NCI-H146 treated with DMSO at 0.1 percent for 48 hours (cell line): Measurements from ENCODE around the gene TAPT1.

Experiments used
- DNase-seq: peaks from one replicate; lab custom pipeline; 2025; ENCODE audit not compliant: unreplicated experiment; lab: John Stamatoyannopoulos, UW

TAPT1 gene

DNA sequence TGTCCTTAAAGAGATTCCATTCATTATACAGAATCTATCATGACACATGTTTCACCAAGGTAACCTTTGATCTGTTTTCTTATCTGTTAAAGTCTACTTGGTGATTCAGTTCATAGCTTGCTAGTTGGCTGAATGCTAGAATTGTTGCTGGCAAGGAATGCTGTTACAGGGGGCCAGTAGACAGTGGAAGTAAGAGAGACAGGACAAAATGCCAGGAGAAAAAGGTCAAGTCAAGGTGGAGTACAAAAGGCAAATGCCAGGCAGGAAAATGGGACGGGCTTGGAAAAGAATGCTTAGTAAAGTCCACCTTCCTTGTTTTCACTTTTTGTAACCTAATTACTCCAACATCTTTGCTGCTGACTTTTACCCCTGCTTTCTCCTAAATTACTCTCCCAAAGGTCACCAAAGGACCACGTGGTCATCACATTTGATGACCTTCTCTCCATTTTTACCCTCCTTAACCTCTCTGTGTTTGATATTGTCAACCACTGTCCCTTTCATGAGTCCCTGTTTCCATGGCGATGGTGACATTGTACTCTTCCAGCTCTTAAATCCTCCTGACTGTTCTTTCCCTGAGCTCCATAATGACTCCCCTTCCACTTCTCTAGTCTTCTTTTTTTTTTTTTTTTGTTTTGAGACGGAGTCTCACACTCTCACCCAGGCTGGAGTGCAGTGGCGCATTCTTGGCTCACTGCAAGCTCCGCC, 24.5 kb upstream of the TAPT1 start:
- DNase-seq = no peak

GRCh38 chr4:16248605-16249004, 22.3 kb upstream of the TAPT1 start:
- no peak for DNase-seq

DNA sequence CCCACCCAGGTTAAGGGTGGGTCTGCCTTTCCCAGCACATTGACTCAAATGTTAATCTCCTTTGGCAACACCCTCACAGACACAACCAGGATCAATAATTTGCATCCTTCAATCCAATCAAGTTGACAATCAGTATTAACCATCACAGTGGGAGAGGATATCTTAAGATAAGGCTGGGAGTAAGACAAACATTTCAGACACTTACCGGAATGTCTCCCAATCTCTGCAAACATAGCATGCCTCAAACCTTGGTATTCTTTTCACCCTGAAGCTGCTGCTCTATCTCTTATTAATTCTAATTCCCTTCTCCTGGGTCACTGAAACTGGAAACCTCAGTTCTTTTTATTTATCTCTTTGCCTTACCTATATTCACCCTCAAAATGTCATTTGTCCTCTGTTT, 19.0 kb upstream of the TAPT1 start:
- no peak for DNase-seq

GRCh38 chr4:16243285-16243684, 17.0 kb upstream of the TAPT1 start:
- no peak for DNase-seq

DNA sequence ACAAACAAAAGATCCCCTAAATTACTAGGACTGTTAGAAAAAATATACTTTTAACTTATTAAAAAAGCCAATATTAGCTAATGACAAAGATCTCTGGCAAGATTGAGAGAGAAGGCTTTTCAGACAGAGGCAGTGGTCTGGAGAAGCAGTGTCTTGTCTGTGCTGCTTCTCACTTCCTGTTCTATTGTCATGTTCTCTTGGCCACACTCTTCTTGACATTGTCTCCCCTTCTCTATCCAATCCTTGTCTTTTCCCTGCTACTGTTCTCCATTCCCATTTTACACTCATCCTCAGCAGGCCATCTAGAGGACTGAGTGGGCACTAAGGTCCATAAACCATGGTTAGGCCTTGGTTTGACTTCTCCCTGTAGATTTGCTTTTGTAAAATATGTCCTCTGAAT, 14.0 kb upstream of the TAPT1 start:
- DNase-seq = no peak

- no peak for DNase-seq
Observed at GRCh38 chr4:16239086-16239485, 12.8 kb upstream of the TAPT1 start.

DNA sequence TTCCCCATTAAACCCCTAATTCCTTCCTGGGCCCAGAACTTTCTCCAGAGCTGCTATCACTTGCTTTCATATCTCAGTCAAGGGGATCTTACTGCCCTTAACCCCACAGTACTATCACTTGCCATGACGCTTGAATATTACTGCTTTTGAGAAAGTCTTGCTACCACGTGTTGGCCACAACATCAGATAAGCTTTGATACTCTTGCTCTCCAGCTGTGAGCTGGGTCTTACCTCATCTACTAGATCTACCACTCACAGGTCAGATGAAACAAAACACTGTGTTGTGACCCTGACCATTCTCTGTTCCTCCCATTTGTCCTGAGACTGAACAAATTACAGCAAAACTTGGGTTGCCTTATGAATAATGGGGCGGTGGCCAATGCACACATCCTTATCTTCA, 12.1 kb upstream of the TAPT1 start:
- no peak for DNase-seq

DNA sequence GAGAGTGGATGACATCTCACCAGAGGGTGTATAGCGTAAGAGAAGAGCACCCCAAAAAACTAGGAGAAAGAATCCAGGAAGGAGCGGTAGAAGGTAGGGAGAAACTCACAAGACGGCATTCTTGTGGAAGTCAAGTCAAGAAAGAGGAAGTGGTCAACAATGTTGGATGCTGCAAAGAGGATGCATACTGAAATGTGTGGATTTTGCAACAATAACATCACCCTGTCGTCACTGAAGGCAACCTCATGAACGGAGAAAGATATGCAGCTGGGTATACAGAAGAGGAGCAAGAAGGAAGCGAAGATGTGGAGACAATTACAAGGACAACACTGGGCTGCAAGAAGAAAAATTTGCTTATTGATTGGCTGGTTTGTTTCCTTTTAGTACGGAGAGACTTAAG, 11.4 kb upstream of the TAPT1 start:
- DNase-seq = no peak

GRCh38 chr4:16236402-16237023, 10.2 kb upstream of the TAPT1 start:
- DNase-seq = no peak

GRCh38 chr4:16235209-16235608, 8.9 kb upstream of the TAPT1 start:
- no peak for DNase-seq

GRCh38 chr4:16233569-16234177, 7.4 kb upstream of the TAPT1 start:
- DNase-seq = no peak

DNA sequence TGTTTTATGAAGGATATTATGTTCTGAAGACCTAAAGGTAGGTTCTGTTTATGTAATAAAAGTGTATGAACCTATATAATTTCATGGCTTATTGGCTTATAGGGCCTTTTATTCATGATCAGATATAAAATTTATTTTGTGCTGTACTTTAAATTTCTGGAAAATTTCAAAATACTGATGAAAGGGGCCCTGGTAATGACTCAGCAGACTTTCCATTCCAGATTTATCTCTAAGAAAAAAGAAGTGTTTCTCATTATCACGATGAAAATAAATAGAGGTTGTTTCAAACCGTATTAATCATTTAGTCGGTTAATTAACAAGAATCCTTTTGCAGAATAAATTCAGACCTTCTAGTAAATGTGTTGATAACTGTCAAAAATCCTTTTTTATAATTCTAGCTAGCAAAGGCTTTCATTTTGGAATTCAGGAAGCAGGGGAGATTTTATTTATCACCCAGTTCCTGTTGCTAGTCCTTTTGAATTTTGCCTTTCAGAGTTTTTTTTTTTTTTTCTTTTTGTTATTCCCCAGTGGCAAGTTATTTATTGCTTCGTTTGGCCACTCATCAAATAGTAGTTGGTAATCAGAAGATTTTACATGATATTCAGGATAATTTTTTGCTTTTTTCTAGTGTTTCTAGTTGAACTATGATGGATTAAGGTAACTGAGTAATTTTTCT, 5.4 kb upstream of the TAPT1 start:
- DNase-seq = no peak

DNA sequence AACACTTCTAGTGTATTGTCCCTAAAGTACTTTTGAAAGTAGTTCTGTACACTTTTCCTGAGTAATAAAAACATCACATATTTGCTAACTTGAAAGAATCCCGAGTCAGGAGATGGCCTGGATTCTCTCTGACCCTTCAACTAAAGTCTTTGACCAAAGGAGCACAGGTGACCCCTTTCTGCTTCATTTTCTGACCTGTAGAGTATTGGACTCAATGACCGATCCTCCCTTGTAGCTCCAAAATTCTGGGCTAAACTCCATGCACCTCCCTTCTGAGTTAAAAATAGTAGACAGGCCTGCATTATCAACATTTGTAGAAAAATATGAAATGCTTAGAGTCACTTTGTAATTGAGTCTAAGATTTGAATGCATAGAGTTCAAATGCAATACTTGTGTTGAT, 4.0 kb upstream of the TAPT1 start:
- DNase-seq = no peak

GRCh38 chr4:16229604-16230003, 3.3 kb upstream of the TAPT1 start:
- no peak for DNase-seq

DNA sequence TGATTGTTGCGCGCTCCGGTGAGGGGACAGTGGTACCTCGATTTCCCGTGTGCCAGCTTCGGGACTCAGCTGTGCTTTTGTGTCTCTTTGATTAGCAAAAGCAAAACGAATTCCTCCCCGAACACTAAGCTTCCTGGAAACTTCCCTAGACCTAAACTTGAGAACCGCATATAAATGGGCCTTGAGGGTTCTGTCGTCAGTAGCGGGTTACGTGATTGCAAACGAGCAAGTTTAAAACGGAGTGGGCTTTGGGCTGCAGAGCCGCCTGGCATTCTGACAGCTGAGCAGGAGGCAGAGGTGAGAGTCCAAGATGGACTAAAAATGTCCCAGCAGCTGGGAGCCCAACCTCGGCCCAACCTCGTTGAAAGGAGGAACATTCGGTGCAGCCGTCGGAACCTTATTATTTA, 1.2 kb upstream of the TAPT1 start:
- no peak for DNase-seq

GRCh38 chr4:16226816-16227461, 668 bp upstream of the TAPT1 start:
- DNase-seq = peak; percentile 31

DNA sequence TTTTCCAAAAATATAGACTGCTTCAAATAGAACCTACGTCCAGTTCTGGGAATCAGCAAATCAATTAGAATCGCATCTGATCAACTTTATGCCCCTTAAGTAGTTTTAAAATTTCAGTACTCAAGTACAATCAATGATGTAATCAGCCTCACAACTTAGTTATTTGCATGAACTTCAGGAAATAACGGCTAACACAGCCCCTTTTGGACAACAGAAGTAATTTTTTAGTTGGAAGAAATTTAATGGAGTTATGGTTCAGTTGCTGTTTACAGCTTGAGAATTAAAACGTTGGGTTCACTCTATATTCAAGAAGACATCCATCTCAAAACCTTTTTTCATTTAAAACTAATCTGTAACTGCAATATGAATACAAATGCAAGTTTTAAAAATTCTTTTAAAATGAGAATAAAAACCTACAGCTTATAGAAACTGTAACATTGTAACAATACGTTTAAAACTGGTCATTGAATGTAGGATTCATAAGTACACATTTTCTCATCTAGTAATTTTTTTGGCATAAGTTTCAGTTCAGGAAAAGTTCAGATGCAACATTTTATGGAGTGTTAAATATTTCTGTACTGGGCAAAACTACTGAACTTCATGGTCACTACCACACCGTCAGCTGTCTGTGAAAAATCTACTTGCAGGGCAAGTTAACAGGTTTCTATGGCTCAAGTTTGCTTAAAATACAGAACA, 956 bp downstream of the TAPT1 start:
- no peak for DNase-seq

DNA sequence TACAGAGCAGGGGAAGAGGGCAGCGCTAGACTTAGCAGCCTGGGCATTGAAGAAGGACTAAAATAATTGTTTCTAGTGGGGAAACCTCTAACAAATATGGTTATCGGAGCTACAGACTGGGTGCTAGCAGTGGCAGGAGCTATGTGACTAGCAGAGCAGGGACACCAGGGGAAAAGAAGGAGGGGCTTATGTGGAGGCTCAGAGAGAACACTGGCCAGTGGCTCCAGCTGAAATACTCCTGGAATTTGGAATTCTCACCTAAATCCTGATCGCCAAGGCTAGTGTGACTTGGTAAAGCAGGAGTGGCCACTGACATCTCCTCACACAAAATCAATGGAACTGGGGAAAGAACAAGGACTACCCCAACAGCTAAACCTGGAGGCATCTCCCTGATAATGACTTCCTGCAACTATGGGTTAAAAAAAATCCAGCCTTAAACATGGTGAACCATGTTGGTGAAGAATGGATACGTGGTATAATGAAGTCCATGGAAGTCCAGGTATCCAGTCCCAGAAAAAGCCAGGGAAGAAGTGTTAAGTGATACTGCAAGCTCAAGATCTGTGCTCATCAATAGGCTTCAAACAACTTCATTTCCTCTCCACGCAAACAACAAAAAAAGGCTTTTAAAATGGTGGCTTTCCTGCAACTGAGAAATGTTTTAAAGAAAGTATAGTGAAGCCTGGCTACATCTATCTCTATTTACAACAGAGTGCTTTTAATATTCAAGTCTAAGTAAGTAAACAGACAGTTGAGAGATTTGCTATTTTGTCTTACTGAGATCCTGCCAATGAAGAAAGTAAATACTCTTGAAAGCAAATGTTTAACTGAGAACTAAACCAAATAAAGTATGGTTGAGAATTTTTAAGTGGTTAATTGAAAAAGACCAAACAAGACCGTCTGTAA, 1.8 kb downstream of the TAPT1 start:
- no peak for DNase-seq

DNA sequence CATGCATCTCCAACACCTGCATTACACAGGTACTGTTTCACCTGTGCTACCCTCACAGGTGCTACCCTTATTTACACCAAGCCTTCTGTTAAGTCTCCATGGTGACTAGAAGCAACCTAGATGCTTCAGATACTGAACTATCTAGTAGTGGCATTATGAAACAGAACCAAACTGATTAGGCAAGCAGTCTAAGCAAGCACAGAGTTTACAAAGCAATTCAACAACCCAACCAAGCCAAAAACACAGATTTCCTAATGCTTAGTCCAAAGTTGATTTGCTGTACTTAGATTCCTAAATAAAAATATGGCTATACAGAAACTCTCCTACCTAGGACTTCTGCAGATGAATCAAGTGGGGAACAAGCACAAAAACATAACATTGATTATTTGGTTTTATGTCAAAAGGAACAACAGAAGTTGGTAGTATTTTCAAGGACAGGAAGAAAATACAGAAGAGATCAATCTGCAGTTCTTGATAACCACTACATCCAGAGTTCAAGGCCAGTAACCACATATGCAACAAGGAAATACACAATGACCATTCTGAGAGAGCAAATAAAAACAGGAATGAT, 3.2 kb downstream of the TAPT1 start:
- no peak for DNase-seq

DNA sequence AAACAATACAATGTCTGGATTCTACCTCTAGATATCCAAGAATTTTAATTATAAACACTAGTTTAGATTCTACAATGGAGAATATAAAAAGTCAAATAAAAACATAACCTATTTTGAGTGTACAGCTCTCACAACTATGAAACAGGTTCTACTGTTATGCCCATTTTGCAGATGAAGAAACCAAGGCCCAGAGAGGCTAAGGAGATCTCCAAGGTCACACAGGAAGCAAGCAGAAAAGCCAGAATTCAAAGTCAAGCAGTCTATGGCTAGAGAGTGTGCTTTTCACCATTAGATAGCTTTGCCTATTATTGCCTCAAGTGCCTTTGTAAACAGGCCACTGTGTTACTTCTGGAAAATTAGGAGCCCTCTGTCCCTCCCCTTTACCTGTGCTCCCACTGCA, 7.3 kb downstream of the TAPT1 start:
- DNase-seq = no peak
